ENCODE results near the gene DNAJB13.

Gene DNAJB13

DNA sequence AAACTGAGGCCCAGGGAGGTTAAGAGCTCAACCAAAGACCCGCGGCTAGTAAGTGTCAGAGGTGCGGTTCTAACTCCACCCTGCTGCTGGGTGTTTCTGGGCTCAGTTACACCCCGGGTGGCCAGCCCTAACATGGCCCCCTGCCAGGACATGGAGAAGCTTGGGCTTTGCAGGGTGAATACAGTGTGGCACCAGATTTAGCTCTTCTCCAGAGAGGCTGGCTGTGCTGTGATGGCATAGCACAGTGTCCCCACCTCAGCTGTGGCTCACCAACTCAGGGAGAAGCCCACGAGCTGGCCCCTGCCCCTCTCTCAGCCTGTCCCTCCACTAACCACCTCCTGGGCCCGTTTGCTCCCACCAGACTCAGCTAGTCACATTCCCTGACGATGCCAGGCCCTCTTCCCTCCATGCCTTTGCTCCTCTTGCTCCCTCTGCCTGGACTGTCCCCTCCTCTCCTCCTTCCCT lies 51.0 kb downstream of the DNAJB13 start:
- Histone ChIP-seq H3K56ac (ENCODE audit: low read length) (no peak overlapping the region), H2AK5ac (ENCODE audit: low read length) (no peak overlapping the region), H3K27ac (ENCODE audit: low read depth, low read length) (no peak overlapping the region), H4K8ac (ENCODE audit: low read depth, low read length) (no peak overlapping the region), H3K23ac (ENCODE audit: low read length) (no peak overlapping the region), H3K36me3 (ENCODE audit: control insufficient read depth, insufficient read depth, low read length) (no peaks in the 10 kb centered on the region), H3K4ac (ENCODE audit: low read depth, low read length) (no peak overlapping the region), H4K5ac (ENCODE audit: low read length) (no peak overlapping the region), H2BK5ac (ENCODE audit: low read length) (no peak overlapping the region), H3K4me3 (ENCODE audit: low read length) (no peak overlapping the region), H3K9ac (ENCODE audit: low read length) (no peak overlapping the region), H3K4me2 (ENCODE audit: low read length) (no peak overlapping the region), H3K4me1 (ENCODE audit: control insufficient read depth, low read depth, low read length) (no peaks in the 10 kb centered on the region), H3K27me3 (ENCODE audit: insufficient read depth, low read length, poor library complexity) (no peaks in the 10 kb centered on the region), H3K79me2 (ENCODE audit: control insufficient read depth, insufficient read depth, low read length) (no peaks in the 10 kb centered on the region), H2BK15ac (replicated peaks; ENCODE audit: low read depth) (no peak overlapping the region), H3K18ac (ENCODE audit: low read length) (no peak overlapping the region), H3K79me1 (ENCODE audit: low read length) (no peaks in the 10 kb centered on the region), H2BK120ac (ENCODE audit: low read depth, low read length) (no peak overlapping the region)
- no CpG with 5 or more reads among the region's 7 CpGs for WGBS (ENCODE audit: extremely low coverage, insufficient coverage, low lambda C conversion rate)
- DNase-seq: no peak

DNA sequence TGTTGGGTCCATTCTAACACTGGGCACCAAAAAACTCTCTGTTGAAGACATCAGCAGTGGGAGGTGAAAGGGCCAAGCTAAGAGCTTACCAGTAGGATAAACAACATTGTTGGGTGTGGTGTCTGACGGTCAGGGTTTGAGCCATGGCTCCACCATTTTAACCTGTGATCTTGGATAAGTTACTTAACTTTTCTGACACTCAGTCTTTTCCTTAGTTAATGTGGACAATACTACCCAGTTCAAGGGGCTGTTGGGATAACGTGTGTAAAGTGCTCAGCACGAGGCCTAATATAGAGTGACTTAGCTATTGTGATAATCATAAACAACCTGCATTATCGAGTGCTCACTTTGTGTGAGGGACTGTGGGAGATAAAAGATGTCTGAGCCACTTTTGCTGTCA lies 52.0 kb downstream of the DNAJB13 start:
- Histone ChIP-seq H3K4me2 (ENCODE audit: low read length) (no peak overlapping the region), H2BK15ac (replicated peaks; ENCODE audit: low read depth) (no peak overlapping the region), H2AK5ac (ENCODE audit: low read length) (no peak overlapping the region), H3K23ac (ENCODE audit: low read length) (no peak overlapping the region), H3K79me2 (ENCODE audit: control insufficient read depth, insufficient read depth, low read length) (no peaks in the 10 kb centered on the region), H3K36me3 (ENCODE audit: control insufficient read depth, insufficient read depth, low read length) (no peaks in the 10 kb centered on the region), H3K27me3 (ENCODE audit: insufficient read depth, low read length, poor library complexity) (no peaks in the 10 kb centered on the region), H3K56ac (ENCODE audit: low read length) (no peak overlapping the region), H2BK120ac (ENCODE audit: low read depth, low read length) (no peak overlapping the region), H3K4ac (ENCODE audit: low read depth, low read length) (no peak overlapping the region), H3K4me1 (ENCODE audit: control insufficient read depth, low read depth, low read length) (no peaks in the 10 kb centered on the region), H3K4me3 (ENCODE audit: low read length) (no peak overlapping the region), H2BK5ac (ENCODE audit: low read length) (no peak overlapping the region), H3K9ac (ENCODE audit: low read length) (no peak overlapping the region), H3K27ac (ENCODE audit: low read depth, low read length) (no peak overlapping the region), H4K5ac (ENCODE audit: low read length) (no peak overlapping the region), H3K18ac (ENCODE audit: low read length) (no peak overlapping the region), H4K8ac (ENCODE audit: low read depth, low read length) (no peak overlapping the region), H3K79me1 (ENCODE audit: low read length) (no peaks in the 10 kb centered on the region)
- no CpG with 5 or more reads among the region's 4 CpGs for WGBS (ENCODE audit: extremely low coverage, insufficient coverage, low lambda C conversion rate)
- no peak for DNase-seq

DNA sequence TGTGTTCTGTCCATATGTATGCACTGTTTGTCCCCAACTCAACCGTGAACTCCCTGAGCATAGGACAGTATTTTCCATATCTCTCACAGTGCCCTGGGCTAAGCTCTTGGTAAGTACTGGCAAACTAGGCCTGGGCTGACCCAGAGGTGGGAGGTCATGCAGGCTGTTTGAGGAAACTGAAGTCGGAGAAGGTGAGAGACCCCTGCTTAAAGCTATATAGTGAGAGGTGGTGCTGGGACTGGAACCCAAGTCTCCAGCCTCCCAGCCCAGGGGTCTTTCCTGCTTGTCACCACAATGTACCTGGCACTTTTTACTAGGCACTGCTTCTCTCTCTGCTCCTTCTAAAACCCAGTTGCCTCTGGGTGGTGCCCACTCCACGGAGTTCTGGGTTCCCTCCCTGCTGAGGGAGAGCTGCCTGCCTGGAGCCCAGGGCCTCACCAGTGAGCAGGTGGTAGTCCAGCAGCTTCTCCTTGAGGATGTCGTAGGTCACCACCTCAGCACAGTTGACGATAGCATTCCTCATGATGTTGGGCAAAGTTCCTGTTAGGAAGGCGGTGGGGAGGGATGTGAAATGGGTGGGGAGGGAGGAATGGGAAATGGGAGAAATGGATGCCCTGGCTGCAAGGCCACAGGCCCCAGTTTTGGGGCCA lies 53.3 kb downstream of the DNAJB13 start:
- H2BK120ac ChIP-seq (ENCODE audit: low read depth, low read length): no peak overlapping the region
- H2BK5ac ChIP-seq (ENCODE audit: low read length): no peak overlapping the region
- no peak for DNase-seq
- no peak overlapping the region for H3K27ac ChIP-seq (ENCODE audit: low read depth, low read length)
- no peak overlapping the region for H3K56ac ChIP-seq (ENCODE audit: low read length)
- no peak overlapping the region for H3K4ac ChIP-seq (ENCODE audit: low read depth, low read length)
- H3K4me1 ChIP-seq (ENCODE audit: control insufficient read depth, low read depth, low read length): no peaks in the 10 kb centered on the region
- no peaks in the 10 kb centered on the region for H3K36me3 ChIP-seq (ENCODE audit: control insufficient read depth, insufficient read depth, low read length)
- H3K9ac ChIP-seq (ENCODE audit: low read length): no peak overlapping the region
- H4K5ac ChIP-seq (ENCODE audit: low read length): no peak overlapping the region
- no peak overlapping the region for H3K4me3 ChIP-seq (ENCODE audit: low read length)
- no peaks in the 10 kb centered on the region for H3K27me3 ChIP-seq (ENCODE audit: insufficient read depth, low read length, poor library complexity)
- H3K18ac ChIP-seq (ENCODE audit: low read length): no peak overlapping the region
- H3K23ac ChIP-seq (ENCODE audit: low read length): no peak overlapping the region
- no peak overlapping the region for H4K8ac ChIP-seq (ENCODE audit: low read depth, low read length)
- H3K4me2 ChIP-seq (ENCODE audit: low read length): no peak overlapping the region
- H2BK15ac ChIP-seq (replicated peaks; ENCODE audit: low read depth): no peak overlapping the region
- H3K79me1 ChIP-seq (ENCODE audit: low read length): no peaks in the 10 kb centered on the region
- no CpG with 5 or more reads among the region's 6 CpGs for WGBS (ENCODE audit: extremely low coverage, insufficient coverage, low lambda C conversion rate)
- no peaks in the 10 kb centered on the region for H3K79me2 ChIP-seq (ENCODE audit: control insufficient read depth, insufficient read depth, low read length)
- H2AK5ac ChIP-seq (ENCODE audit: low read length): no peak overlapping the region

DNA sequence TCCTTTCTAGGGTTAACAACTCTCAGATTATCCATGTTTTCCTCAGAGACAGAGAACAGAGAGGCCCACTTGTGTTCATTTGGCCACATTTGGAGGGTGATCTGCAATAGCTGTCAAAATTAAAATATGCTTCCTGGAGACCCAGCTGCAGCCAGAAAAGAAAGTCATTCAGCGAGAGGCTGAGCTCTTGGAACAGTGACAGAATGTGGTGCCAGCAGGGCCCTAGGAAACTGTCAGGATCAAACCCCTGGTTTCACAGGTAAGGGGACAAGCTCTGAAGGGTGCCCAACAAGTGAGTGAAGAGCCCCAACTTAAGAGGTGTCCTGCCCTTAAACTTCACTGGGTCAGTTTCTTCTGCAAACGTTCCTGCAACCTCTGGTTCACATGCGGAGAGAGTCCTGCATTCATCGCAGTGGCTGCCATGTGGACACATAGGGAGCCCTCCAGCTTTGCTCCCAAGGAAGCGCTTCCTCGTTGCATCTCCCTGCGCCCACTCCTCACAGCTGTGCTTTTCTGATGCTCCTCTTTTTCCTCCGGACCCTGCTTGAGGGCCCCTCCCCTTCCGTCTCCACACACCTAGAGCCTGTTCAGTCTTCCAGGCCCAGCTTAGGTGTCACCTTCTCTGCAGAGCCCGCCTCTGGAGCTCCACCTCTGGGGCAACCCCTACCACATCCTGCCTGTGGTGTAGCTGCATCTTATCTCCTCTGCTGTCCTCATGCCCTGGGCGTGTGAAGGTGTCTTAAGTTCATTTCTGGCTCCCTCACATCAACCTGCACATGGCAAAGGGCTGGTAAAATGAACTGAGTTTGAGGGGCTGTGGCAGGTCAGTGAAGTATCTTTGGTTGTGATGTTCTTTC lies 54.2 kb downstream of the DNAJB13 start:
- Histone ChIP-seq H3K4ac (ENCODE audit: low read depth, low read length) (no peak overlapping the region), H2AK5ac (ENCODE audit: low read length) (no peak overlapping the region), H3K27me3 (ENCODE audit: insufficient read depth, low read length, poor library complexity) (no peaks in the 10 kb centered on the region), H3K36me3 (ENCODE audit: control insufficient read depth, insufficient read depth, low read length) (no peaks in the 10 kb centered on the region), H4K8ac (ENCODE audit: low read depth, low read length) (no peak overlapping the region), H3K4me3 (ENCODE audit: low read length) (no peak overlapping the region), H2BK5ac (ENCODE audit: low read length) (no peak overlapping the region), H3K27ac (ENCODE audit: low read depth, low read length) (no peak overlapping the region), H3K23ac (ENCODE audit: low read length) (no peak overlapping the region), H4K5ac (ENCODE audit: low read length) (no peak overlapping the region), H3K9ac (ENCODE audit: low read length) (no peak overlapping the region), H3K79me1 (ENCODE audit: low read length) (no peaks in the 10 kb centered on the region), H3K56ac (ENCODE audit: low read length) (no peak overlapping the region), H3K4me2 (ENCODE audit: low read length) (no peak overlapping the region), H3K4me1 (ENCODE audit: control insufficient read depth, low read depth, low read length) (no peaks in the 10 kb centered on the region), H2BK120ac (ENCODE audit: low read depth, low read length) (no peak overlapping the region), H3K18ac (ENCODE audit: low read length) (no peak overlapping the region), H2BK15ac (replicated peaks; ENCODE audit: low read depth) (no peak overlapping the region), H3K79me2 (ENCODE audit: control insufficient read depth, insufficient read depth, low read length) (no peaks in the 10 kb centered on the region)
- DNase-seq: no peak
- WGBS (ENCODE audit: extremely low coverage, insufficient coverage, low lambda C conversion rate): no CpG with 5 or more reads among the region's 11 CpGs

DNA sequence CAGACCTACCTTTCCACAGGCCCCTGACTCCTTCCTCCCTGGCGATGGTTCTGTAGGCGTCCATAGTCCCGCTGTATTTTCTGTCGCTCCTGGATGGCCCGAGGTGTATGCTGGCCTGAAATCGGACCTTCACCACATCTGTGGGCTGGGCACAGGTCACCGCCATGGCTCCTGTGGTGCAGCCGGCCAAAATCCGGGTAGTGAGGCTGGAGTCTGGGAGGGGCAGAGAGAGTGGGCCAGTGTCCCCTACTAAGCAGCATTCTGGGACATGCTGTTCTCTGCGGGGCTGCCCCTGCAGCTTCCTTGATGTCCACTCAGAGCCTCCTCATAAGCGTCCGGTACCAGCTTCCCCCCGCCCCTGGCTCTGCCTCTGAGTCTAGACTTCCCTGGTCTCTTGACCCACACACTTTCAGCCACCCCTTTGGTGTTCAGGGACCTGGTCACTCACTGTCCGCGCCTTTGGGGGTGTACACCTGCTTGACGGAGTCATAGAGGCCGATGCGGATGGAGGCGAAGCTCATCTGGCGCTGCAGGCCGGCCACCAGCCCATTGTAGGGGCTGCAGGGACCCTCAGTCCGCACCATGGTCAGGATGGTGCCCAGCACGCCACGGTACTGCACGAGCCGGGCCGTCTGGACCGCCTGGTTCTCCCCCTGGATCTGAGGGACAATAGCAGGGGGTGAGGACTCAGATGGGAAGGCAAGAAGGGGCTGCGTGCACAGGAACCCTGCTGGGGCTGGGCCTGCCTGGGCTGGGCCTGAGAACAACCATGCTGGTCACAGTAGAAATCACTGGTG lies 55.1 kb downstream of the DNAJB13 start:
- no CpG with 5 or more reads among the region's 29 CpGs for WGBS (ENCODE audit: extremely low coverage, insufficient coverage, low lambda C conversion rate)
- no peaks in the 10 kb centered on the region for H3K36me3 ChIP-seq (ENCODE audit: control insufficient read depth, insufficient read depth, low read length)
- no peaks in the 10 kb centered on the region for H3K79me2 ChIP-seq (ENCODE audit: control insufficient read depth, insufficient read depth, low read length)
- H4K8ac ChIP-seq (ENCODE audit: low read depth, low read length): no peak overlapping the region
- no peak overlapping the region for H2AK5ac ChIP-seq (ENCODE audit: low read length)
- no peak overlapping the region for H3K23ac ChIP-seq (ENCODE audit: low read length)
- H3K4ac ChIP-seq (ENCODE audit: low read depth, low read length): no peak overlapping the region
- no peak overlapping the region for H2BK15ac ChIP-seq (replicated peaks; ENCODE audit: low read depth)
- no peaks in the 10 kb centered on the region for H3K79me1 ChIP-seq (ENCODE audit: low read length)
- peaks cover 4% of the 10 kb centered on the region for H3K4me1 ChIP-seq (ENCODE audit: control insufficient read depth, low read depth, low read length)
- H3K4me3 ChIP-seq (ENCODE audit: low read length): no peak overlapping the region
- no peak overlapping the region for H3K18ac ChIP-seq (ENCODE audit: low read length)
- no peak overlapping the region for H2BK120ac ChIP-seq (ENCODE audit: low read depth, low read length)
- no peak overlapping the region for H2BK5ac ChIP-seq (ENCODE audit: low read length)
- H3K56ac ChIP-seq (ENCODE audit: low read length): no peak overlapping the region
- DNase-seq: no peak
- H3K9ac ChIP-seq (ENCODE audit: low read length): no peak overlapping the region
- no peaks in the 10 kb centered on the region for H3K27me3 ChIP-seq (ENCODE audit: insufficient read depth, low read length, poor library complexity)
- no peak overlapping the region for H4K5ac ChIP-seq (ENCODE audit: low read length)
- no peak overlapping the region for H3K27ac ChIP-seq (ENCODE audit: low read depth, low read length)
- no peak overlapping the region for H3K4me2 ChIP-seq (ENCODE audit: low read length)
